Gastrocnemius medialis (tissue), 4 donors: ENCODE data around the gene PLAAT2. TPM values are rescaled to one million over a fixed set of nuclear protein-coding genes. Genes with fewer than 3 reads are reported as not detected.
"Not testable (repeated sequence)": the region's sequence is repeated elsewhere in the genome, so short reads cannot be mapped to it uniquely, and the experiment has no call there.

Source experiments
- ATAC-seq, 2 donors: fragments of 150-250 bp; one replicate each; pipeline ENCODE4 v1.9.1; 2016
- DNase-seq, 2 donors: peaks; one replicate each; pipeline ENCODE4 v3.0.0-alpha.2; 2019
- H3K27ac ChIP-seq, 4 donors: fragments of 200-600 bp; sonication (generic); 1 replicate in 1 of 4; 2 replicates in 3 of 4; pipeline ENCODE4 v1.5.1; 2016 to 2018; ENCODE audit warnings: mild to moderate bottlenecking in 2 of 4, moderate library complexity in 1 of 4
- H3K27me3 ChIP-seq, 3 donors: fragments of 200-600 bp; sonication (generic) in 2 of 3; 1 replicate in 1 of 3; 2 replicates in 2 of 3; pipeline versions ENCODE4 v1.5.1 to v1.6.0; 2016 to 2019; ENCODE audit warnings: mild to moderate bottlenecking in 1 of 3, moderate library complexity in 1 of 3
- H3K36me3 ChIP-seq, 2 donors: fragments of 200-600 bp; sonication (generic) in 1 of 2; one replicate each; pipeline ENCODE4 v1.5.1; 2017 to 2018
- H3K4me1 ChIP-seq, 2 donors: fragments of 200-600 bp; sonication (generic) in 1 of 2; one replicate each; pipeline ENCODE4 v1.5.1; 2016 to 2017; ENCODE audit warnings: mild to moderate bottlenecking in 2 of 2
- H3K4me3 ChIP-seq, 4 donors: fragments of 200-600 bp; sonication (generic) in 3 of 4; 1 replicate in 1 of 4; 2 replicates in 3 of 4; pipeline ENCODE4 v1.5.1; 2016 to 2019; ENCODE audit warnings: mild to moderate bottlenecking in 2 of 4
- H3K9me3 ChIP-seq, 3 donors: fragments of 200-600 bp; sonication (generic) in 2 of 3; 1 replicate in 1 of 3; 2 replicates in 2 of 3; pipeline ENCODE4 v1.5.1; 2016 to 2019
- POLR2A ChIP-seq, 2 donors: fragments of 450-650 bp; IDR thresholded peaks; one replicate each; pipeline ENCODE4 v1.6.1; 2017; ENCODE audit warnings: antibody characterized with exemption in 2 of 2, mild to moderate bottlenecking in 2 of 2, moderate library complexity in 2 of 2
- in situ Hi-C, 4 donors: fragments of 200-750 bp; cut with MboI; loops; one replicate each; pipeline versions ENCODE4 v1.15.0 to v1.8.0; 2017; ENCODE audit warnings: low sequenced_read_pairs in 4 of 4
- intact Hi-C: fragments of 100-400 bp; cut with DNase I; formaldehyde crosslinking; loops from one replicate; pipeline ENCODE4 v1.15.1; 2023; ENCODE audit warnings: low total_unique reads
- total RNA-seq, 4 donors: library from RNA; depleted of rRNA; stranded (reverse); fragments of >200 nt; gene quantifications; one replicate each; pipeline versions ENCODE4 v1.1.0 to v1.2.3, GENCODE V29; 2016
- TF ChIP-seq, protein P1 (sequence below), 5 experiments: fragments of 450-650 bp in 3 of 5; fragments of 200-600 bp in 2 of 5; sonication (generic) in 2 of 5; IDR thresholded peaks in 4 of 5; conservative IDR thresholded peaks in 1 of 5; 1 replicate in 4 of 5; 2 replicates in 1 of 5; pipeline ENCODE4 v1.5.1; 2016 to 2019; ENCODE audit warnings: antibody characterized with exemption in 5 of 5, mild to moderate bottlenecking in 3 of 5, moderate library complexity in 3 of 5

The PLAAT2 gene
- total RNA-seq, 4 donors from 2014 or later = not detected

- ATAC-seq, in situ Hi-C loops, H3K9me3 ChIP-seq, H3K27ac ChIP-seq, H3K4me1 ChIP-seq, DNase-seq, H3K4me3 ChIP-seq, intact Hi-C loops, H3K36me3 ChIP-seq, H3K27me3 ChIP-seq: not testable (repeated sequence)
These were observed 35.0 kb downstream of the PLAAT2 start for GRCh38 chr11:63528156-63528555.

DNA sequence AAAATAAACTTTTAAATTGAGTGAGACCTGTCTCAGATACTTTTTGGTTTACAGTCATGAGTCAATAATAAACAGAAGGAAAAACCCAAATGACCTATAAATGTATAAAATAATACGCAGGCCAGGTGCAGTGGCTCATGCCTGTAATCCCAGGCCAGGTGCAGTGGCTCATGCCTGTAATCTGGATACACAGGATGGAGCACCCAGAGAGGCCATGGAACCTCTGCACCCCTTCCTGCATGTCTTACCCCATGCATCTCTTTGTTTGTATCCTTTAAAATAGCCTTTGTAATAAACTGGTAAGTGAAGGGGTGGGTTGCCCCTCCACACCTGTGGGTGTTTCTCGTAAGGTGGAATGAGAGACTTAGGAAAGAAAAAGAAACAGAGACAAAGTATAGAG is 35.5 kb downstream of the PLAAT2 start:
- no peak for TF ChIP-seq POLR2A (IDR thresholded peaks at IDR 0.05)
- TF ChIP-seq, protein P1, sequence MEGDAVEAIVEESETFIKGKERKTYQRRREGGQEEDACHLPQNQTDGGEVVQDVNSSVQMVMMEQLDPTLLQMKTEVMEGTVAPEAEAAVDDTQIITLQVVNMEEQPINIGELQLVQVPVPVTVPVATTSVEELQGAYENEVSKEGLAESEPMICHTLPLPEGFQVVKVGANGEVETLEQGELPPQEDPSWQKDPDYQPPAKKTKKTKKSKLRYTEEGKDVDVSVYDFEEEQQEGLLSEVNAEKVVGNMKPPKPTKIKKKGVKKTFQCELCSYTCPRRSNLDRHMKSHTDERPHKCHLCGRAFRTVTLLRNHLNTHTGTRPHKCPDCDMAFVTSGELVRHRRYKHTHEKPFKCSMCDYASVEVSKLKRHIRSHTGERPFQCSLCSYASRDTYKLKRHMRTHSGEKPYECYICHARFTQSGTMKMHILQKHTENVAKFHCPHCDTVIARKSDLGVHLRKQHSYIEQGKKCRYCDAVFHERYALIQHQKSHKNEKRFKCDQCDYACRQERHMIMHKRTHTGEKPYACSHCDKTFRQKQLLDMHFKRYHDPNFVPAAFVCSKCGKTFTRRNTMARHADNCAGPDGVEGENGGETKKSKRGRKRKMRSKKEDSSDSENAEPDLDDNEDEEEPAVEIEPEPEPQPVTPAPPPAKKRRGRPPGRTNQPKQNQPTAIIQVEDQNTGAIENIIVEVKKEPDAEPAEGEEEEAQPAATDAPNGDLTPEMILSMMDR (IDR thresholded peaks at IDR 0.05 in 4 of 5, conservative IDR thresholded peaks at IDR 0.05 in 1 of 5) = no peak
- no peak for ATAC-seq
- peaks cover 0 to 2% (median 0%) of the 10 kb centered on the region in 3 donors for H3K9me3 ChIP-seq
- no peaks in the 10 kb centered on the region for H3K36me3 ChIP-seq
- intact Hi-C loops = no loop called here
- H3K27ac ChIP-seq = no peak overlapping the region
- H3K4me3 ChIP-seq = no peak overlapping the region
- no peaks in the 10 kb centered on the region for H3K4me1 ChIP-seq
- no peak for DNase-seq
- in situ Hi-C loops = no loop called here
- H3K27me3 ChIP-seq = no peaks in the 10 kb centered on the region

DNA sequence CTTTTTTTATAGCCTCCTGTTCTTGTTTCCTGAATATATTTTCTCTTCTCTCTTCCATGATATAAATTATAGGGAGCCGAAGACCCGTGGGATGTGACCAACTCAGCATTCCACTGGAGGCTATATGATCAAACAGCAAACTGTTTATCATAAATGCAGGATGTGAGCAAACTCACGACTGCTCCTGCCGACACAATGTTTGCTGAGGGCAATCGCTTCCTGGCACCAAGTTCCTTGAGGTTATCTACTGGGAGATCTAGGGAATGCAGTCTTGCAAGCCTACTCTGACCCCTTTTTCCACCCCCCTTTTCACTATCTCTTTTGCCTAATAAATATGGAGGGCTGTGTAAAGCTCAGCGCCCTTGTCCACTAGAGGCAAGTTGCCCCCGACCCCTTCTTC is 40.0 kb downstream of the PLAAT2 start:
- H3K36me3 ChIP-seq = no peaks in the 10 kb centered on the region
- in situ Hi-C loops = no loop called here
- intact Hi-C loops = no loop called here
- no peaks in the 10 kb centered on the region for H3K4me1 ChIP-seq
- H3K9me3 ChIP-seq = peaks cover 0 to 6% (median 0%) of the 10 kb centered on the region in 3 donors
- no peak for DNase-seq
- H3K27me3 ChIP-seq = no peaks in the 10 kb centered on the region
- no peak for TF ChIP-seq POLR2A (IDR thresholded peaks at IDR 0.05)
- TF ChIP-seq, protein P1 (IDR thresholded peaks at IDR 0.05 in 4 of 5, conservative IDR thresholded peaks at IDR 0.05 in 1 of 5) = no peak
- no peak overlapping the region for H3K4me3 ChIP-seq
- ATAC-seq = no peak
- H3K27ac ChIP-seq = no peak overlapping the region

- peaks cover 0 to 6% (median 0%) of the 10 kb centered on the region in 3 donors for H3K9me3 ChIP-seq
- no peaks in the 10 kb centered on the region for H3K27me3 ChIP-seq
- H3K4me1 ChIP-seq = no peaks in the 10 kb centered on the region
- in situ Hi-C loops (no loop called here), intact Hi-C loops (no loop called here)
- no peak overlapping the region for H3K27ac ChIP-seq
- no peak overlapping the region for H3K4me3 ChIP-seq
- H3K36me3 ChIP-seq = no peaks in the 10 kb centered on the region
- DNase-seq (no peak), ATAC-seq (no peak)
- TF ChIP-seq, protein P1 (IDR thresholded peaks at IDR 0.05 in 4 of 5, conservative IDR thresholded peaks at IDR 0.05 in 1 of 5) = no peak
- no peak for TF ChIP-seq POLR2A (IDR thresholded peaks at IDR 0.05)
These were observed 41.3 kb downstream of the PLAAT2 start for GRCh38 chr11:63521896-63522295.

- Histone ChIP-seq H3K4me1 (no peaks in the 10 kb centered on the region), H3K9me3 (peaks cover 0 to 6% (median 0%) of the 10 kb centered on the region in 3 donors), H3K27me3 (no peaks in the 10 kb centered on the region), H3K4me3 (no peak overlapping the region), H3K36me3 (no peaks in the 10 kb centered on the region), H3K27ac (no peak overlapping the region)
- intact Hi-C loops (no loop called here), in situ Hi-C loops (no loop called here)
- ATAC-seq = no peak
- no peak for DNase-seq
- TF ChIP-seq, protein P1 (IDR thresholded peaks at IDR 0.05 in 4 of 5, conservative IDR thresholded peaks at IDR 0.05 in 1 of 5) = no peak
- TF ChIP-seq POLR2A (IDR thresholded peaks at IDR 0.05) = no peak
These were observed 42.5 kb downstream of the PLAAT2 start for GRCh38 chr11:63520606-63521170.
